Kidney (tissue), 14 donors: ENCODE results near the gene BACE2. TPM values are rescaled to one million over a fixed set of nuclear protein-coding genes. Genes with fewer than 3 reads are reported as not detected.

ENCODE experiments used
- DNase-seq, 5 donors: peaks; one replicate each; pipeline ENCODE4 v3.0.0-alpha.2; 2013 to 2020
- FAIRE-seq: peaks from 2 replicates; lab custom pipeline; 2012; peaks lifted over from hg19 to GRCh38; lab: Jason Lieb, UNC
- H3K27ac ChIP-seq, 2 donors: one replicate each; pipeline ENCODE4 v1.7.0; 2013; ENCODE audit warnings: low read depth in 2 of 2, low read length in 2 of 2, inconsistent platforms in 1 of 2
- H3K27me3 ChIP-seq: one replicate; pipeline ENCODE4 v1.7.1; 2013; ENCODE audit warnings: low read length, inconsistent platforms; ENCODE audit not compliant: control insufficient read depth, insufficient read depth
- H3K36me3 ChIP-seq, 3 donors: one replicate each; pipeline versions ENCODE4 v1.7.0 to v1.7.1; 2013; ENCODE audit warnings: low read length in 3 of 3, control low read depth in 1 of 3, inconsistent platforms in 1 of 3; ENCODE audit not compliant: insufficient read depth in 3 of 3, control insufficient read depth in 2 of 3
- H3K4me1 ChIP-seq, 3 donors: one replicate each; pipeline versions ENCODE4 v1.7.0 to v1.7.1; 2013; ENCODE audit warnings: low read length in 3 of 3, inconsistent platforms in 1 of 3, low read depth in 1 of 3; ENCODE audit not compliant: control insufficient read depth in 2 of 3, insufficient read depth in 2 of 3
- H3K4me3 ChIP-seq, 3 donors: one replicate each; pipeline versions ENCODE4 v1.7.0 to v1.8.1; 2013; ENCODE audit warnings: low read length in 3 of 3, control low read depth in 1 of 3, inconsistent platforms in 1 of 3
- H3K9ac ChIP-seq, 3 donors: one replicate each; pipeline versions ENCODE4 v1.7.0 to v1.7.1; 2013; ENCODE audit warnings: low read length in 3 of 3, control low read depth in 1 of 3, inconsistent platforms in 1 of 3
- H3K9me3 ChIP-seq, 3 donors: one replicate each; pipeline versions ENCODE4 v1.7.0 to v1.7.1; 2013; ENCODE audit warnings: low read length in 3 of 3, control low read depth in 1 of 3, inconsistent platforms in 1 of 3; ENCODE audit not compliant: control insufficient read depth in 2 of 3, insufficient read depth in 1 of 3
- CTCF ChIP-seq: IDR thresholded peaks from 3 replicates; pipeline ENCODE4 v1.5.1; 2012; ENCODE audit warnings: mild to moderate bottlenecking, moderate library complexity, borderline replicate concordance; ENCODE audit not compliant: insufficient read depth; ENCODE audit errors: extremely low read depth
- intact Hi-C: fragments of 100-400 bp; cut with DNase I; formaldehyde crosslinking; loops from one replicate; pipeline ENCODE4 v1.11.1; 2022
- polyA plus RNA-seq: library from polyadenylated mRNA; stranded (reverse); fragments of 350-450 nt; fragmentation: Illumina TruSeq; extraction: RNeasy Lipid Tissue Mini Kit (QIAGEN cat#74804); gene quantifications from one replicate; pipeline ENCODE4 v1.2.3, GENCODE V29; 2014; ENCODE audit warnings: low read depth, low replicate concordance; ENCODE audit not compliant: insufficient read depth
- total RNA-seq: library from RNA; stranded (reverse); fragmentation: NEBNext Ultra II Directional; extraction: Animal tissue kit (Norgen Biotek cat#: 25700); gene quantifications from one replicate; pipeline ENCODE4 v1.2.1, GENCODE V29; 2021
- donor health status: control.
- donor health status: control.
- donor health status: control.
- donor health status: control.
- donor health status: control.
- donor health status: DM: yes; HTN: yes; CAD: no.
- donor health status: Normal renal cell carcinoma (clear cell type).

BACE2 gene
- total and polyA plus RNA-seq, 2 donors from 2014 or later, result 55.5 to 65.7 TPM

GRCh38 chr21:41216486-41216885 is 48.5 kb downstream of the BACE2 start:
- Histone ChIP-seq H3K9me3 (no peaks in the 10 kb centered on the region), H3K27ac (peak overlapping the region; percentile 36 to 78), H3K27me3 (no peaks in the 10 kb centered on the region), H3K9ac (no peak overlapping the region), H3K4me1 (peaks cover 0 to 4% (median 0%) of the 10 kb centered on the region in 3 donors), H3K36me3 (no peaks in the 10 kb centered on the region), H3K4me3 (no peak overlapping the region)
- TF ChIP-seq CTCF, result no peak
- DNase-seq (no peak), FAIRE-seq (no peak)
- intact Hi-C loops, result no loop called here

- H3K4me1 ChIP-seq, result peaks cover 0 to 4% (median 0%) of the 10 kb centered on the region in 3 donors
- no peaks in the 10 kb centered on the region for H3K36me3 ChIP-seq
- no peak overlapping the region for H3K4me3 ChIP-seq
- DNase-seq (no peak), FAIRE-seq (no peak)
- intact Hi-C loops, result no loop called here
- no peak overlapping the region for H3K27ac ChIP-seq
- TF ChIP-seq CTCF, result no peak
- H3K9me3 ChIP-seq, result no peaks in the 10 kb centered on the region
- H3K9ac ChIP-seq, result no peak overlapping the region
- H3K27me3 ChIP-seq, result no peaks in the 10 kb centered on the region
Observed at GRCh38 chr21:41217671-41218385, 49.9 kb downstream of the BACE2 start.

- H3K9ac ChIP-seq, result no peak overlapping the region
- peaks cover 0 to 4% (median 0%) of the 10 kb centered on the region in 3 donors for H3K4me1 ChIP-seq
- intact Hi-C loops, result no loop called here
- DNase-seq, result no peak
- FAIRE-seq, result no peak
- H3K4me3 ChIP-seq, result no peak overlapping the region
- H3K9me3 ChIP-seq, result no peaks in the 10 kb centered on the region
- no peaks in the 10 kb centered on the region for H3K36me3 ChIP-seq
- TF ChIP-seq CTCF, result no peak
- H3K27ac ChIP-seq, result no peak overlapping the region
- no peaks in the 10 kb centered on the region for H3K27me3 ChIP-seq
Observed at GRCh38 chr21:41219498-41220207, 51.7 kb downstream of the BACE2 start.
